Panc1 (cell line): ENCODE results near the gene NMT1. TPM values are rescaled to one million over a fixed set of nuclear protein-coding genes. Genes with fewer than 3 reads are reported as not detected.

Experiments used
- ATAC-seq: fragments of 200-7000 bp; cut with Tn5 transposase; 2 replicates; pipeline ENCODE4 v1.9.1; 2020; ENCODE audit warnings: mild to moderate bottlenecking, moderate library complexity
- BruUV-seq: library from RNA; stranded (reverse); fragments of 400-500 nt; replicated peaks from 2 replicates; lab custom pipeline; 2021; lab: Mats Ljungman, UMichigan
- CTCF ChIA-PET: fragments of 300-600 bp; sonication (Branson Sonifier 250); formaldehyde crosslinking; loops from one replicate; lab custom pipeline; 2022; ENCODE audit warnings: antibody characterized with exemption; lab: Charles Lee
- POLR2A ChIA-PET: fragments of 300-600 bp; sonication (Branson Sonifier 250); formaldehyde crosslinking; loops from one replicate; lab custom pipeline; 2022; ENCODE audit warnings: antibody characterized with exemption; lab: Charles Lee
- DNase-seq: peaks from one replicate; pipeline ENCODE4 v3.0.0-alpha.2; 2010; ENCODE audit warnings: low read depth, low spot score
- H3K27ac ChIP-seq: 2 replicates; pipeline ENCODE4 v1.5.1; 2011; ENCODE audit warnings: mild to moderate bottlenecking, low read length, inconsistent platforms
- H3K27me3 ChIP-seq: fragments of 200-500 bp; sonication (Bioruptor generic); 2 replicates; pipeline ENCODE4 v1.6.0; 2014; ENCODE audit warnings: low read length, inconsistent platforms; ENCODE audit not compliant: control insufficient read depth, insufficient read depth
- H3K36me3 ChIP-seq: fragments of 200-500 bp; sonication (Bioruptor generic); 2 replicates; pipeline ENCODE4 v1.5.1; 2014; ENCODE audit warnings: inconsistent platforms, mild to moderate bottlenecking, low read length, moderate library complexity; ENCODE audit not compliant: control insufficient read depth, insufficient read depth
- H3K4me1 ChIP-seq: 2 replicates; pipeline ENCODE4 v1.5.1; 2011; ENCODE audit warnings: inconsistent platforms, mild to moderate bottlenecking, low read length, moderate library complexity; ENCODE audit not compliant: control insufficient read depth, insufficient read depth
- H3K4me3 ChIP-seq, 2 experiments: 2 replicates each; pipeline ENCODE4 v1.5.1; 2011 to 2012; ENCODE audit warnings: low read depth in 2 of 2, low read length in 2 of 2, mild to moderate bottlenecking in 2 of 2, inconsistent platforms in 1 of 2, moderate library complexity in 1 of 2
- H3K9me3 ChIP-seq: fragments of 200-500 bp; sonication (Bioruptor generic); 2 replicates; pipeline ENCODE4 v1.5.1; 2014; ENCODE audit warnings: low read depth, mild to moderate bottlenecking, inconsistent platforms, low read length, moderate library complexity; ENCODE audit not compliant: control insufficient read depth, insufficient read depth
- CTCF ChIP-seq: fragments of 450-650 bp; IDR thresholded peaks from 2 replicates; pipeline ENCODE4 v1.5.1; 2017; ENCODE audit warnings: mild to moderate bottlenecking
- POLR2AphosphoS5 ChIP-seq: IDR thresholded peaks from 2 replicates; pipeline ENCODE4 v1.6.1; 2012; ENCODE audit warnings: mild to moderate bottlenecking, low read depth, low read length, moderate library complexity
- SIN3A ChIP-seq: IDR thresholded peaks from 2 replicates; pipeline ENCODE4 v1.6.1; 2012; ENCODE audit warnings: low read depth, mild to moderate bottlenecking, low read length, moderate library complexity, borderline replicate concordance; ENCODE audit not compliant: insufficient read depth
- TCF7L2 ChIP-seq: IDR thresholded peaks from 2 replicates; pipeline ENCODE4 v1.6.1; 2011; ENCODE audit warnings: mild to moderate bottlenecking, low read depth, low read length, inconsistent platforms
- in situ Hi-C: cut with HindIII; loops from 2 replicates; pipeline ENCODE4 v1.10.0; 2016; ENCODE audit warnings: low sequenced_read_pairs, low pct_unique_long_range_greater_than_20kb
- intact Hi-C: fragments of 100-400 bp; cut with micrococcal nuclease; formaldehyde crosslinking; loops from one replicate; pipeline ENCODE4 v1.10.0; 2022; ENCODE audit not compliant: unreplicated experiment
- total RNA-seq: library from RNA; stranded (reverse); gene quantifications from one replicate; pipeline ENCODE4 v1.2.1, GENCODE V29; 2021; ENCODE audit not compliant: unreplicated experiment
- TF ChIP-seq, protein P1 (sequence below), 2 experiments: IDR thresholded peaks; 2 replicates each; pipeline ENCODE4 v1.6.1; 2011 to 2012; ENCODE audit warnings: low read depth in 2 of 2, control low read depth in 1 of 2, low read length in 1 of 2, mild to moderate bottlenecking in 1 of 2, moderate library complexity in 1 of 2; ENCODE audit not compliant: insufficient read depth in 1 of 2

NMT1 gene
- total RNA-seq, 1 experiment from 2014 or later = 105 TPM

GRCh38 chr17:45127548-45128300 lies 66.6 kb downstream of the NMT1 start:
- Histone ChIP-seq H3K9me3 (no peaks in the 10 kb centered on the region), H3K27ac (peak overlapping the region; percentile 83), H3K4me1 (peaks cover 64% of the 10 kb centered on the region), H3K36me3 (no peaks in the 10 kb centered on the region; the same call in 1 of the 2 replicates), H3K27me3 (no peaks in the 10 kb centered on the region), H3K4me3 (0 out of 4 replicates have a peak overlapping the region, but pooled peaks of 1 of the 2 experiments have one; percentile 18)
- POLR2A ChIA-PET = no interaction called here
- ATAC-seq (no peak; the same call in 1 of the 2 replicates), DNase-seq (no peak)
- intact Hi-C loops = no loop called here
- CTCF ChIA-PET = no interaction called here
- BruUV-seq = no TSS peak
- in situ Hi-C loops = no loop called here
- TF ChIP-seq TCF7L2 = 0 out of 2 replicates have a peak, but pooled peaks have one; percentile 58
- TF ChIP-seq, protein P1, sequence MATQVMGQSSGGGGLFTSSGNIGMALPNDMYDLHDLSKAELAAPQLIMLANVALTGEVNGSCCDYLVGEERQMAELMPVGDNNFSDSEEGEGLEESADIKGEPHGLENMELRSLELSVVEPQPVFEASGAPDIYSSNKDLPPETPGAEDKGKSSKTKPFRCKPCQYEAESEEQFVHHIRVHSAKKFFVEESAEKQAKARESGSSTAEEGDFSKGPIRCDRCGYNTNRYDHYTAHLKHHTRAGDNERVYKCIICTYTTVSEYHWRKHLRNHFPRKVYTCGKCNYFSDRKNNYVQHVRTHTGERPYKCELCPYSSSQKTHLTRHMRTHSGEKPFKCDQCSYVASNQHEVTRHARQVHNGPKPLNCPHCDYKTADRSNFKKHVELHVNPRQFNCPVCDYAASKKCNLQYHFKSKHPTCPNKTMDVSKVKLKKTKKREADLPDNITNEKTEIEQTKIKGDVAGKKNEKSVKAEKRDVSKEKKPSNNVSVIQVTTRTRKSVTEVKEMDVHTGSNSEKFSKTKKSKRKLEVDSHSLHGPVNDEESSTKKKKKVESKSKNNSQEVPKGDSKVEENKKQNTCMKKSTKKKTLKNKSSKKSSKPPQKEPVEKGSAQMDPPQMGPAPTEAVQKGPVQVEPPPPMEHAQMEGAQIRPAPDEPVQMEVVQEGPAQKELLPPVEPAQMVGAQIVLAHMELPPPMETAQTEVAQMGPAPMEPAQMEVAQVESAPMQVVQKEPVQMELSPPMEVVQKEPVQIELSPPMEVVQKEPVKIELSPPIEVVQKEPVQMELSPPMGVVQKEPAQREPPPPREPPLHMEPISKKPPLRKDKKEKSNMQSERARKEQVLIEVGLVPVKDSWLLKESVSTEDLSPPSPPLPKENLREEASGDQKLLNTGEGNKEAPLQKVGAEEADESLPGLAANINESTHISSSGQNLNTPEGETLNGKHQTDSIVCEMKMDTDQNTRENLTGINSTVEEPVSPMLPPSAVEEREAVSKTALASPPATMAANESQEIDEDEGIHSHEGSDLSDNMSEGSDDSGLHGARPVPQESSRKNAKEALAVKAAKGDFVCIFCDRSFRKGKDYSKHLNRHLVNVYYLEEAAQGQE (IDR thresholded peaks at IDR 0.05; ENCODE audit: insufficient read depth in 1 of 2, low read depth in 2 of 2, low read length in 1 of 2) = no peak

DNA sequence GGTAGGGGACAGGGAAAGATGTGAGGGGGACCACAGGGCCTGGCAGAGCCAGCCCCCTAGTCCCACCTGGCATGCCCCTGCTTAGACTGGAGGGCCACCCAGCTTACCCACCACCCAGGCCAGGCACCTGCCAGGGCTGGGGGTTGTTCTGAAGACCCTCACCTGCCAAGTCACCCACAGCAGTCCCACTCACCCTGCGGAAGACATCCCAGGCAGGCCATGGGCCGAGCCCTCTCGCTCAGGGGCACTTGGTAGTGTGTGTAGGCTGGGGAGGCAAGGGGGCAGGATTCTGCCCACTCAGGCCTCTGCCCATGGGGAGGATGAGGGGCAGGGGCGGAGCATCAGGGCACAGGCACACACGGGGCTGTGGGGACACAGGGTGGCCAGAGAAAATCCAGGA lies 67.2 kb downstream of the NMT1 start:
- H3K4me3 ChIP-seq = 0 out of 4 replicates have a peak overlapping the region, but pooled peaks of 1 of the 2 experiments have one; percentile 18
- peak overlapping the region; percentile 83 for H3K27ac ChIP-seq
- DNase-seq = no peak
- CTCF ChIA-PET = no interaction called here
- in situ Hi-C loops = no loop called here
- TF ChIP-seq SIN3A (no peak), CTCF (no peak), TCF7L2 (no peak), POLR2AphosphoS5 (no peak)
- TF ChIP-seq, protein P1 (IDR thresholded peaks at IDR 0.05; ENCODE audit: insufficient read depth in 1 of 2, low read depth in 2 of 2, low read length in 1 of 2) = no peak
- H3K27me3 ChIP-seq = no peaks in the 10 kb centered on the region
- no peaks in the 10 kb centered on the region for H3K9me3 ChIP-seq
- no TSS peak for BruUV-seq
- intact Hi-C loops = no loop called here
- H3K4me1 ChIP-seq = peaks cover 58% of the 10 kb centered on the region
- POLR2A ChIA-PET = no interaction called here
- H3K36me3 ChIP-seq = no peaks in the 10 kb centered on the region; the same call in 1 of the 2 replicates
- ATAC-seq = no peak
